Heart left ventricle (tissue), 16 donors: ENCODE measurements around the gene RTL9. TPM values are rescaled to one million over a fixed set of nuclear protein-coding genes. Genes with fewer than 3 reads are reported as not detected.

Experiments
- ATAC-seq, 4 donors: fragments of 200-7000 bp; cut with Tn5 transposase; one replicate each; pipeline ENCODE4 v1.9.1; 2020 to 2022; ENCODE audit warnings: moderate library complexity in 4 of 4, mild to moderate bottlenecking in 3 of 4, moderate number of reproducible peaks in 1 of 4
- DNase-seq, 5 donors: peaks; one replicate each; pipeline ENCODE4 v3.0.0-alpha.2; 2020
- H3K27ac ChIP-seq, 12 donors: fragments of 200-600 bp; sonication (generic) in 4 of 12; one replicate each; pipeline versions ENCODE4 v1.5.0 to v1.8.0; 2016 to 2022; ENCODE audit warnings: mild to moderate bottlenecking in 2 of 12
- H3K27me3 ChIP-seq, 9 donors: fragments of 200-600 bp; sonication (generic) in 2 of 9; one replicate each; pipeline versions ENCODE4 v1.5.1 to v1.8.0; 2016 to 2022; ENCODE audit warnings: mild to moderate bottlenecking in 3 of 9
- H3K36me3 ChIP-seq, 9 donors: fragments of 200-600 bp; sonication (generic) in 2 of 9; one replicate each; pipeline versions ENCODE4 v1.5.0 to v1.8.0; 2018 to 2022; ENCODE audit warnings: mild to moderate bottlenecking in 2 of 9
- H3K4me1 ChIP-seq, 12 donors: fragments of 200-600 bp; sonication (generic) in 4 of 12; one replicate each; pipeline versions ENCODE4 v1.5.0 to v1.8.0; 2016 to 2022; ENCODE audit warnings: mild to moderate bottlenecking in 3 of 12
- H3K4me3 ChIP-seq, 12 donors: fragments of 200-600 bp; sonication (generic) in 4 of 12; one replicate each; pipeline versions ENCODE4 v1.5.0 to v1.8.0; 2017 to 2022; ENCODE audit warnings: mild to moderate bottlenecking in 9 of 12, moderate library complexity in 4 of 12
- H3K9me3 ChIP-seq, 12 donors: fragments of 200-600 bp; sonication (generic) in 4 of 12; one replicate each; pipeline versions ENCODE4 v1.5.0 to v1.8.0; 2016 to 2022; ENCODE audit warnings: mild to moderate bottlenecking in 1 of 12
- CTCF ChIP-seq, 12 donors: fragments of 200-600 bp; sonication (generic) in 4 of 12; IDR thresholded peaks; one replicate each; pipeline versions ENCODE4 v1.5.0 to v1.8.0; 2018 to 2022; ENCODE audit warnings: antibody characterized with exemption in 12 of 12, mild to moderate bottlenecking in 5 of 12
- POLR2A ChIP-seq, 2 donors: fragments of 450-650 bp; IDR thresholded peaks; one replicate each; pipeline ENCODE4 v1.6.1; 2017; ENCODE audit warnings: antibody characterized with exemption in 2 of 2, mild to moderate bottlenecking in 2 of 2, moderate library complexity in 2 of 2
- WGBS, 4 donors: extraction: QIAGEN DNeasy Blood & Tissue Kit in 2 of 4; methylation state at CpG; one replicate each; pipeline versions ENCODE4 v1.1.5 to v1.1.7; 2013 to 2018; 5-methylcytosine and 5-hydroxymethylcytosine counted together
- intact Hi-C, 10 donors: fragments of 100-400 bp; cut with DNase I; formaldehyde crosslinking; loops; one replicate each; pipeline versions ENCODE4 v1.11.1 to v1.14.2; 2022
- long read RNA-seq, 3 donors: library from polyadenylated mRNA; unstranded; transcript quantifications; one replicate each; pipeline ENCODE4 v2.0.0, GENCODE V29; 2020 to 2021
- polyA plus RNA-seq, 2 donors: library from polyadenylated mRNA; stranded (reverse); fragments of 200-250 nt; gene quantifications; one replicate each; pipeline ENCODE4 v1.2.3, GENCODE V29; 2013
- total RNA-seq, 9 donors: library from RNA; depleted of rRNA in 2 of 9; stranded (reverse); fragments of >200 nt in 2 of 9; fragmentation: NEBNext Ultra II Directional in 3 of 9; extraction: Animal tissue kit (Norgen Biotek cat#: 25700) in 3 of 9; gene quantifications; one replicate each; pipeline versions ENCODE4 v1.1.0 to v1.2.4, GENCODE V29; 2016 to 2023
- donor health status: ischemic (EF 13 %, LVEDD 7.1; RV severe dilation, severe dysfunction).
- donor health status: healthy with polysubstance abuse.
- donor health status: DM: no; HTN: yes; CAD: no.
- donor health status: DM: no; HTN: no; CAD: no.
- donor health status: ischemic (EF 25% LVEDD 6.9; RV normal size, moderate dysfunction).
- donor health status: ischemic (EF 25% LVEDD 5.7; RV mildly dilated, moderate dysfunction).
- donor health status: healthy.
- donor health status: DM: yes; HTN: yes; CAD: no.
- donor health status: ischemic (EF 35%, LVEDD 5.7; RV mildly dilated, moderate dysfunction).
- donor health status: nonischemic (EF 11% LVEDD 7.7; RV severe dilation, severe dysfunction).
- donor health status: DM: yes; HTN: yes; CAD: no.
- donor health status: PGD.
- donor health status: ischemic (EF 29% LVEDD 5.4; RV normal size, mild dysfunction).
- donor health status: nonischemic (EF 23%, LVEDD 6.1; RV moderate dilation, normal function).

Gene RTL9
- total RNA-seq: 1 to 10 TPM in 2 of 9 donors, under 1 TPM in 7; 0.51 to 2.0 (median 0.65) TPM
- polyA plus RNA-seq: 1 to 10 TPM in 1 of 2 donors, under 1 TPM in 1; 0.15 to 1.1 TPM
- long read RNA-seq, donor 1: 0 reads
- long read RNA-seq, donor 2, full-length matches to known transcripts: 1 of 1 reads
- long read RNA-seq, donor 2, partial matches to known transcripts: 0 of 1 reads
- long read RNA-seq, donor 2, other reads (novel, unspliced or antisense): 0 of 1 reads
- long read RNA-seq, donor 3: 0 reads

- no peak within 1 kb of the TSS for H3K27ac ChIP-seq
- no peaks in the 10 kb centered on the region for H3K4me1 ChIP-seq
- WGBS, 4 donors: 47 to 76% (median 60%) methylated on average over 2 of the region's 2 CpGs
- H3K9me3 ChIP-seq: no peaks in the 10 kb centered on the region
- no peak for DNase-seq
- intact Hi-C loops: loop anchor here in 1 of 10 donors (10.0 kb wide), 1 partner anchor 46 kb away; no protein-coding TSS in a partner anchor
- TF ChIP-seq POLR2A (IDR thresholded peaks at IDR 0.05) (no peak), CTCF (IDR thresholded peaks at IDR 0.05) (no peak)
- peaks cover 0 to 25% (median 0%) of the 10 kb centered on the region in 9 donors for H3K27me3 ChIP-seq
- no peaks in the 10 kb centered on the region for H3K36me3 ChIP-seq
- H3K4me3 ChIP-seq: no peak within 1 kb of the TSS
- no peak for ATAC-seq
Measured at GRCh38 chrX:110358548-110358947, at the start of gene RTL9. Gene RTL9 (plus strand): TSS chrX:110358848. CDS start chrX:110450618, 91,770 bp downstream.

GRCh38 chrX:110310000-110310790 lies 48.5 kb upstream of the RTL9 start:
- no peaks in the 10 kb centered on the region for H3K36me3 ChIP-seq
- peaks cover 0 to 20% (median 0%) of the 10 kb centered on the region in 9 donors for H3K27me3 ChIP-seq
- H3K9me3 ChIP-seq: no peaks in the 10 kb centered on the region
- no peak for TF ChIP-seq POLR2A (IDR thresholded peaks at IDR 0.05)
- TF ChIP-seq CTCF (IDR thresholded peaks at IDR 0.05): no peak
- DNase-seq (no peak), ATAC-seq (no peak)
- H3K4me1 ChIP-seq: peaks cover 0 to 17% (median 0%) of the 10 kb centered on the region in 12 donors
- no peak overlapping the region for H3K27ac ChIP-seq
- 14 to 72% (median 37%) methylated on average over 1 of the region's 1 CpG for WGBS, 4 donors
- intact Hi-C loops: loop anchor here in 5 of 10 donors (10.0 kb wide), 4 partner anchors 45 to 145 kb away; no protein-coding TSS in a partner anchor
- no peak overlapping the region for H3K4me3 ChIP-seq

- peaks cover 0 to 20% (median 0%) of the 10 kb centered on the region in 9 donors for H3K27me3 ChIP-seq
- 45 to 70% (median 56%) methylated on average over 1 of the region's 1 CpG for WGBS, 4 donors
- ATAC-seq: no peak
- no peak overlapping the region for H3K4me3 ChIP-seq
- intact Hi-C loops: loop anchor here in 5 of 10 donors (10.0 kb wide), 4 partner anchors 46 to 146 kb away; no protein-coding TSS in a partner anchor
- no peaks in the 10 kb centered on the region for H3K9me3 ChIP-seq
- no peak overlapping the region for H3K27ac ChIP-seq
- H3K36me3 ChIP-seq: no peaks in the 10 kb centered on the region
- no peak for DNase-seq
- peaks cover 0 to 17% (median 0%) of the 10 kb centered on the region in 12 donors for H3K4me1 ChIP-seq
- TF ChIP-seq POLR2A (IDR thresholded peaks at IDR 0.05) (no peak), CTCF (IDR thresholded peaks at IDR 0.05) (no peak)
Measured at GRCh38 chrX:110310896-110311295, 47.8 kb upstream of the RTL9 start.
